OCI-LY7 (cell line): Measurements from ENCODE around the gene ZMIZ2.

Source experiments
- EZH2phosphoT487 ChIP-seq: fragments of 200-600 bp; sonication (generic); IDR thresholded peaks from 2 replicates; pipeline ENCODE4 v1.6.1; 2018; ENCODE audit warnings: low read depth, borderline replicate concordance, mild to moderate bottlenecking, mixed run types, antibody characterized with exemption, low read length, moderate library complexity, mixed read lengths
- TF ChIP-seq, protein P1 (sequence below): fragments of 200-600 bp; sonication (generic); conservative IDR thresholded peaks from 2 replicates; pipeline ENCODE4 v1.5.1; 2014; ENCODE audit warnings: mild to moderate bottlenecking, antibody characterized with exemption, low read length, moderate library complexity, mixed read lengths

- TF ChIP-seq, protein P1, sequence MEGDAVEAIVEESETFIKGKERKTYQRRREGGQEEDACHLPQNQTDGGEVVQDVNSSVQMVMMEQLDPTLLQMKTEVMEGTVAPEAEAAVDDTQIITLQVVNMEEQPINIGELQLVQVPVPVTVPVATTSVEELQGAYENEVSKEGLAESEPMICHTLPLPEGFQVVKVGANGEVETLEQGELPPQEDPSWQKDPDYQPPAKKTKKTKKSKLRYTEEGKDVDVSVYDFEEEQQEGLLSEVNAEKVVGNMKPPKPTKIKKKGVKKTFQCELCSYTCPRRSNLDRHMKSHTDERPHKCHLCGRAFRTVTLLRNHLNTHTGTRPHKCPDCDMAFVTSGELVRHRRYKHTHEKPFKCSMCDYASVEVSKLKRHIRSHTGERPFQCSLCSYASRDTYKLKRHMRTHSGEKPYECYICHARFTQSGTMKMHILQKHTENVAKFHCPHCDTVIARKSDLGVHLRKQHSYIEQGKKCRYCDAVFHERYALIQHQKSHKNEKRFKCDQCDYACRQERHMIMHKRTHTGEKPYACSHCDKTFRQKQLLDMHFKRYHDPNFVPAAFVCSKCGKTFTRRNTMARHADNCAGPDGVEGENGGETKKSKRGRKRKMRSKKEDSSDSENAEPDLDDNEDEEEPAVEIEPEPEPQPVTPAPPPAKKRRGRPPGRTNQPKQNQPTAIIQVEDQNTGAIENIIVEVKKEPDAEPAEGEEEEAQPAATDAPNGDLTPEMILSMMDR, result no peak
- no peak for TF ChIP-seq EZH2phosphoT487
These were observed 15.4 kb downstream of the ZMIZ2 start for GRCh38 chr7:44764081-44764480.
